Stimulated activated naive CD4-positive, alpha-beta T cell (primary cell): Measurements from ENCODE around the gene C1orf198.

Experiments used
- DNase-seq, 6 experiments: peaks; one replicate each; lab custom pipeline; 2025; lab: John Stamatoyannopoulos, UW

The C1orf198 gene

GRCh38 chr1:230892018-230892491 lies 23.7 kb upstream of the C1orf198 start:
- no peak for DNase-seq

- no peak for DNase-seq
Observed at GRCh38 chr1:230891413-230891812, 23.1 kb upstream of the C1orf198 start.

- no peak for DNase-seq
Observed at GRCh38 chr1:230884646-230885045, 16.3 kb upstream of the C1orf198 start.

GRCh38 chr1:230883967-230884366 lies 15.6 kb upstream of the C1orf198 start:
- DNase-seq: no peak

- no peak for DNase-seq
Observed at GRCh38 chr1:230879778-230880177, 11.5 kb upstream of the C1orf198 start.

GRCh38 chr1:230878591-230878990 lies 10.3 kb upstream of the C1orf198 start:
- DNase-seq: no peak

- no peak for DNase-seq
Observed at GRCh38 chr1:230877924-230878590, 9.7 kb upstream of the C1orf198 start.

- no peak for DNase-seq
Observed at GRCh38 chr1:230877146-230877923, 9.0 kb upstream of the C1orf198 start.

GRCh38 chr1:230876660-230877059 lies 8.3 kb upstream of the C1orf198 start:
- DNase-seq: no peak

GRCh38 chr1:230875370-230875769 lies 7.0 kb upstream of the C1orf198 start:
- no peak for DNase-seq

- no peak for DNase-seq
Observed at GRCh38 chr1:230870916-230871315, 2.6 kb upstream of the C1orf198 start.

- no peak for DNase-seq
Observed at GRCh38 chr1:230869500-230869899, 1.2 kb upstream of the C1orf198 start.

- DNase-seq: peak in 3 of 6 experiments; percentile 33 to 80 (median 60)
Observed at GRCh38 chr1:230868736-230869385, 540 bp upstream of the C1orf198 start.

GRCh38 chr1:230867101-230867902 lies 1.0 kb downstream of the C1orf198 start:
- DNase-seq: no peak

- no peak for DNase-seq
Observed at GRCh38 chr1:230866171-230867070, 1.9 kb downstream of the C1orf198 start.

- no peak for DNase-seq
Observed at GRCh38 chr1:230865062-230865817, 3.1 kb downstream of the C1orf198 start.

GRCh38 chr1:230864441-230864840 lies 3.9 kb downstream of the C1orf198 start:
- DNase-seq: no peak

- DNase-seq: no peak
Observed at GRCh38 chr1:230863449-230863848, 4.9 kb downstream of the C1orf198 start.

GRCh38 chr1:230861970-230862595 lies 6.2 kb downstream of the C1orf198 start:
- DNase-seq: no peak

- DNase-seq: no peak
Observed at GRCh38 chr1:230861489-230861888, 6.8 kb downstream of the C1orf198 start.
